GM21381 (cell line): ENCODE data around the gene SGPL1.
"Not testable (repeated sequence)": the region's sequence is repeated elsewhere in the genome, so short reads cannot be mapped to it uniquely, and the experiment has no call there.

Experiments
- ATAC-seq: cut with Tn5 transposase; IDR thresholded peaks from one replicate; pipeline ENCODE4 v1.9.1; 2021; ENCODE audit warnings: mild to moderate bottlenecking, moderate library complexity; ENCODE audit not compliant: unreplicated experiment

The SGPL1 gene

GRCh38 chr10:70840836-70841235, 25.1 kb downstream of the SGPL1 start:
- no peak for ATAC-seq

- no peak for ATAC-seq
Measured at GRCh38 chr10:70843333-70843732, 27.6 kb downstream of the SGPL1 start.

GRCh38 chr10:70843776-70844489, 28.2 kb downstream of the SGPL1 start:
- ATAC-seq = no peak

- ATAC-seq = no peak
Measured at GRCh38 chr10:70845256-70845655, 29.5 kb downstream of the SGPL1 start.

- ATAC-seq = no peak
Measured at GRCh38 chr10:70845816-70846215, 30.1 kb downstream of the SGPL1 start.

- ATAC-seq = no peak
Measured at GRCh38 chr10:70846795-70847194, 31.0 kb downstream of the SGPL1 start.

- no peak for ATAC-seq
Measured at GRCh38 chr10:70847659-70848360, 32.1 kb downstream of the SGPL1 start.

GRCh38 chr10:70849582-70850016, 33.9 kb downstream of the SGPL1 start:
- ATAC-seq = no peak

GRCh38 chr10:70850097-70850496, 34.3 kb downstream of the SGPL1 start:
- ATAC-seq = no peak

GRCh38 chr10:70851597-70852475, 36.1 kb downstream of the SGPL1 start:
- ATAC-seq = no peak

- ATAC-seq = no peak
Measured at GRCh38 chr10:70853038-70853437, 37.3 kb downstream of the SGPL1 start.

GRCh38 chr10:70853457-70853856, 37.7 kb downstream of the SGPL1 start:
- no peak for ATAC-seq

GRCh38 chr10:70856454-70856853, 40.7 kb downstream of the SGPL1 start:
- ATAC-seq = no peak

GRCh38 chr10:70858759-70859158, 43.0 kb downstream of the SGPL1 start:
- no peak for ATAC-seq

- not testable (repeated sequence) for ATAC-seq
Measured at GRCh38 chr10:70861495-70862197, 45.9 kb downstream of the SGPL1 start.

GRCh38 chr10:70863470-70864160, 47.9 kb downstream of the SGPL1 start:
- no peak for ATAC-seq

- ATAC-seq = no peak
Measured at GRCh38 chr10:70864935-70865334, 49.2 kb downstream of the SGPL1 start.

- no peak for ATAC-seq
Measured at GRCh38 chr10:70866424-70866823, 50.7 kb downstream of the SGPL1 start.

- ATAC-seq = no peak
Measured at GRCh38 chr10:70872291-70872690, 56.5 kb downstream of the SGPL1 start.

GRCh38 chr10:70874061-70874460, 58.3 kb downstream of the SGPL1 start:
- no peak for ATAC-seq
